Measurements from ENCODE around the gene LRGUK.
"Not testable (repeated sequence)": the region's sequence is repeated elsewhere in the genome, so short reads cannot be mapped to it uniquely, and the experiment has no call there.

The LRGUK gene

DNA sequence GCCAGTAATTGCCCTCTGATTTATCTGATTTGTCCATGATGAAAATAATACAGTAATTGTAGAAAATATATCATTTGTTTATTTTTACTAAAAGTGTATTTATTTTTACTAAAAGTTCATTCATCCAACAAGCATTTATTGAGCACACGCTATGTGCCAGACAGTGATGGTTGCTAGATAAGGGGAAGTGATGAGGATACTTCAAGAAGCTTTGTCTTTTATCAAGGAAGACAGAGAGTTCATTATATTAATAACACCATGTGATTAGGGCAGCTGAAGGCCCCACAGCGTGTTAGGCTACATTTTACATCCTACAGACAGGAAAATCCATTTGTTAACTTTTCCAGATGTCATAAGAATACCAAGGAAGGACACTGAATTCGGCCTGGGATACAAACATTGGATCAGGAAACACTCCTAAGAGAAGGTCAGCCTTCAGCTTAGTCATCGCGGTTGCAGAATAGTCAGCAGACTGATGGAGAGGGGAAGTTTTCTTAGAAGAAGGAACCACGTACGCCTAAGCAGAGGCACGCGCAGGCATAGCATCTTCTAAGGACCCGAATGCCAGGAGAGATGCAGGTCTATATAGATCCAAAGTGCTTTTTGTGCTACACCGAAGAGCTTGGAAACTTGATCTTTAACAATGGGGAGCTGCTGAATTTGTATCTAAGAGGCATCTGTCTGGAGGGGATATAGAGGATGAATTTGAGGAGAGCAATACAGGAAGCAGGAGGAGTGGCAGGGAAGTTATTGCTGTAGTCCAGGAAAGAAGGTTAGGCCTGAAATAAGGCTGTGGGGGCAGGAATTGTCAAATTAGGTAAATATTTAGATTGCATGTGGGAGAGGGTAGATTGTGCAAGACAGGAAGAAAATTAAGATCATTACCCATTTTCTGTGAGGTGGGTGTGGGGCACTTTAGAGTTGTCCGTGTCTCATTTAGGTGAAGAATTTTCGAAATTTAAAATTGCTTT, 85.7 kb downstream of the LRGUK start:
- Histone ChIP-seq H3K27me3 (no peaks in the 10 kb centered on the region), H3K9me3 (no peaks in the 10 kb centered on the region), H3K36me3 (no peaks in the 10 kb centered on the region), H3K27ac (peak overlapping the region; percentile 51), H3K4me1 (ENCODE audit: control insufficient read depth in 1 of 2, insufficient read depth in 1 of 2, low read depth in 1 of 2, low read length in 1 of 2) (peaks cover 8 to 17% of the 10 kb centered on the region in 2 experiments), H3K4me3 (ENCODE audit: low read depth in 1 of 2, low read length in 1 of 2) (no peak overlapping the region)
- TF ChIP-seq, protein P1, sequence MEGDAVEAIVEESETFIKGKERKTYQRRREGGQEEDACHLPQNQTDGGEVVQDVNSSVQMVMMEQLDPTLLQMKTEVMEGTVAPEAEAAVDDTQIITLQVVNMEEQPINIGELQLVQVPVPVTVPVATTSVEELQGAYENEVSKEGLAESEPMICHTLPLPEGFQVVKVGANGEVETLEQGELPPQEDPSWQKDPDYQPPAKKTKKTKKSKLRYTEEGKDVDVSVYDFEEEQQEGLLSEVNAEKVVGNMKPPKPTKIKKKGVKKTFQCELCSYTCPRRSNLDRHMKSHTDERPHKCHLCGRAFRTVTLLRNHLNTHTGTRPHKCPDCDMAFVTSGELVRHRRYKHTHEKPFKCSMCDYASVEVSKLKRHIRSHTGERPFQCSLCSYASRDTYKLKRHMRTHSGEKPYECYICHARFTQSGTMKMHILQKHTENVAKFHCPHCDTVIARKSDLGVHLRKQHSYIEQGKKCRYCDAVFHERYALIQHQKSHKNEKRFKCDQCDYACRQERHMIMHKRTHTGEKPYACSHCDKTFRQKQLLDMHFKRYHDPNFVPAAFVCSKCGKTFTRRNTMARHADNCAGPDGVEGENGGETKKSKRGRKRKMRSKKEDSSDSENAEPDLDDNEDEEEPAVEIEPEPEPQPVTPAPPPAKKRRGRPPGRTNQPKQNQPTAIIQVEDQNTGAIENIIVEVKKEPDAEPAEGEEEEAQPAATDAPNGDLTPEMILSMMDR (IDR thresholded peaks at IDR 0.05) = no peak

DNA sequence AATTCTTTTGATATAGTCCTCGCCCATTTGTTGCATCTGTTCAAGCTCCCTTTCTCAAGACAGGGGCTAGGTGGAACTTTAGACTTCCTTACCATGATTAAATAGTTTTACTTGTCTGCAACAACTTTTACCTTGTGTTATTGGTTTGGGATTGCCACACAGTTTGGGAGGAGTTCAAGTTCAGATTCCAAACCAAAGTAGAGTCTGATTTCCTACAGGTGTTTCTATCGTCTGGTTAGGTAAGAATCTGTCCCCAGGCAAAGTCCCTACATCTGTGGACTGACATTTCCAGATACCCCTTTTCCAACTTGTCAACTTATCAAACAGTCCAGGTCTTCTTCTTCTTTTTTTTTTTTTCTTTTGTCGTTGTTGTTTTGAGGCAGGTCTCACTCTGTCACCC, 93.1 kb downstream of the LRGUK start:
- TF ChIP-seq, protein P1 (IDR thresholded peaks at IDR 0.05) = no peak
- Histone ChIP-seq H3K27ac (no peak overlapping the region), H3K36me3 (no peaks in the 10 kb centered on the region), H3K4me1 (ENCODE audit: control insufficient read depth in 1 of 2, insufficient read depth in 1 of 2, low read depth in 1 of 2, low read length in 1 of 2) (no peaks in the 10 kb centered on the region), H3K27me3 (no peaks in the 10 kb centered on the region), H3K9me3 (no peaks in the 10 kb centered on the region), H3K4me3 (ENCODE audit: low read depth in 1 of 2, low read length in 1 of 2) (no peak overlapping the region)

DNA sequence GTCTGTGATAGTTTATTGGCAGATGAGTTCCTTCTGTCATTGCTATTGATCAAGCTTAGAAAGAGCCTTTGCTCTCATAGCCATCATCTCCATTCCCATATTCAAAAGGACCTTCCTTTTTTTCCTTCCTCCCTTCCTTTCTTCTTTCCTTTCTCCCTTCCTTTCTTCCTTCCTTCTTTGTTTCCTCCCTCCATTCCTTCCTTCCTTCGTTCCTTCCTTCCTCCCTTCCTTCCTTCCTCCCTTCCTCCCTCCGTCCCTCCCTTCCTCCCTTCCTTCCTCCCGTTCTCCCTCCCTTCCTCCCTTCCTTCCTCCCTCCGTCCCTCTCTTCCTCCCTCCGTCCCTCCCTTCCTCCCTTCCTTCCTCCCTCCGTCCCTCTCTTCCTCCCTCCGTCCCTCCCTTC, 104.2 kb downstream of the LRGUK start:
- not testable (repeated sequence) for H3K9me3 ChIP-seq; H3K4me1 ChIP-seq (ENCODE audit: control insufficient read depth in 1 of 2, insufficient read depth in 1 of 2, low read depth in 1 of 2, low read length in 1 of 2); H3K36me3 ChIP-seq; H3K27ac ChIP-seq; H3K27me3 ChIP-seq; H3K4me3 ChIP-seq (ENCODE audit: low read depth in 1 of 2, low read length in 1 of 2)

DNA sequence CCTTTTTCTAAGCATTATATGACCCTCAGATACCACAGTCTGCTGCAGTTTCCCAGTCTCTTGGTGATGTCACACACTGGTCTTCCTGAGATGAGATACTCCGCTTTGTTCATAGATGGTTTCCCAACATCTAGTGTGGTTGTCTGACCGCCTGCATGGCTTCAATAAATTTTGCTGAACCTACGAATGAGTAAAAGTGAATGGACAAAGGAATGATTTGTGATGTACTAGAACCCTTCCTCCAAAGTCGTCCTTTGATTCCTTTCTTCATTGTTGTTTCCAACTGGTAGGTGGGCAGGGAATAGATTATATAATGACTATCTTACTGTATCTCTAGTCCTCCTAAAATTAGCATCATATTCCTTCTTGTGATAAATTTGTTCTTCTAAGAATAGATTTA, 107.1 kb downstream of the LRGUK start:
- no peaks in the 10 kb centered on the region for H3K9me3 ChIP-seq
- H3K4me3 ChIP-seq (ENCODE audit: low read depth in 1 of 2, low read length in 1 of 2) = no peak overlapping the region
- H3K27me3 ChIP-seq = peaks cover 5% of the 10 kb centered on the region
- H3K4me1 ChIP-seq (ENCODE audit: control insufficient read depth in 1 of 2, insufficient read depth in 1 of 2, low read depth in 1 of 2, low read length in 1 of 2) = no peaks in the 10 kb centered on the region
- TF ChIP-seq, protein P1 (IDR thresholded peaks at IDR 0.05) = no peak
- H3K27ac ChIP-seq = no peak overlapping the region
- no peaks in the 10 kb centered on the region for H3K36me3 ChIP-seq

DNA sequence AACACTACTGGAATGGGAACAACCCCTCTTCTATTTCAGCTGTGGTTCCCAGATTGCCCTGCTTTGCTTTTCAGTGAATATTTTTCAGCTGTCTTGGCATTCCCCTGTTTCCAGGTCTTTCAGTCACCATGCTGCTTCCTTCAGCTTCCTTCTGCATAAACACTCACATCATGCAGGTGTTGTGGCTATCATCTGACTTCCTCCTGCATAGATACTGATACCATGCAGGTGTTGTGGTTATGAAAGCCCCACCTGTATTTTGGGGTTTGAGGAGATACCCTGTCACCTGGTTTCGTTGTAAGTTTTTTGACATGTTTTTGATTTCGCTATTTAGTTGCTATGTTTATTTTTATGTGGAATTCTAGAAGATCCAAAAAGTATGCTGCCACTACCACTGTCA, 118.1 kb downstream of the LRGUK start:
- Histone ChIP-seq H3K4me3 (ENCODE audit: low read depth in 1 of 2, low read length in 1 of 2) (no peak overlapping the region), H3K27me3 (no peaks in the 10 kb centered on the region), H3K27ac (no peak overlapping the region), H3K4me1 (ENCODE audit: control insufficient read depth in 1 of 2, insufficient read depth in 1 of 2, low read depth in 1 of 2, low read length in 1 of 2) (no peaks in the 10 kb centered on the region), H3K9me3 (no peaks in the 10 kb centered on the region), H3K36me3 (no peaks in the 10 kb centered on the region)
- TF ChIP-seq, protein P1 (IDR thresholded peaks at IDR 0.05) = no peak

DNA sequence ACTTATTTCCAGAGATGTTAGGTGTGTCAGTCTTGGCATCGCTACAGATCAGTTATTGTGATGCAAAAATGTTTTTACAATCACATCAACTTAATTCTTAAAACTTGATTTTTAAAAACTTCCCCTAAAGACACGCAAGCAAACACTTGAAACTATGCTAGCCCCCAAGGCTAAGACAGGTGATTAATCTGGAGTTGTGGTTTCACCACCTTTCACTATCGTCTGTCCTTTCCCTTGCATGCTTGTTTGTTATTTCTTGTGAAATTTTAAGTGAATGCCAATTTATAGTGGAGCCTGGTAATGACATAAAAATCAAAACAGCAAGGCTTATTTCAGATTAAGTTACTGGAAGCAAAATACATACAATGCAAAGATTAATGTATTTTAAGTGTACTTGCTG, 119.2 kb downstream of the LRGUK start:
- TF ChIP-seq, protein P1 (IDR thresholded peaks at IDR 0.05) = no peak
- no peaks in the 10 kb centered on the region for H3K27me3 ChIP-seq
- H3K4me3 ChIP-seq (ENCODE audit: low read depth in 1 of 2, low read length in 1 of 2) = no peak overlapping the region
- H3K36me3 ChIP-seq = no peaks in the 10 kb centered on the region
- no peaks in the 10 kb centered on the region for H3K9me3 ChIP-seq
- no peak overlapping the region for H3K27ac ChIP-seq
- H3K4me1 ChIP-seq (ENCODE audit: control insufficient read depth in 1 of 2, insufficient read depth in 1 of 2, low read depth in 1 of 2, low read length in 1 of 2) = no peaks in the 10 kb centered on the region
